Endothelial cell of umbilical vein (primary cell): ENCODE data around the gene TNRC6C. TPM values are rescaled to one million over a fixed set of nuclear protein-coding genes. Genes with fewer than 3 reads are reported as not detected.

ENCODE experiments used
- BruUV-seq: library from RNA; stranded (reverse); fragments of 400-500 nt; replicated peaks from 2 replicates; lab custom pipeline; 2021; lab: Mats Ljungman, UMichigan
- CTCF ChIA-PET: fragments of 300-600, 350-600 bp; sonication (Branson Sonifier 250); formaldehyde crosslinking; loops from one replicate; lab custom pipeline; 2021; ENCODE audit warnings: antibody characterized with exemption, inconsistent platforms; lab: Charles Lee
- POLR2A ChIA-PET: fragments of 300-600, 350-600 bp; sonication (Branson Sonifier 250); formaldehyde crosslinking; loops from one replicate; lab custom pipeline; 2021; ENCODE audit warnings: antibody characterized with exemption, inconsistent platforms; lab: Charles Lee
- DNase-seq: peaks from one replicate; pipeline ENCODE4 v3.0.0-alpha.2; 2011; ENCODE audit warnings: low read depth, low spot score
- FAIRE-seq: peaks from 2 replicates; lab custom pipeline; 2011; peaks lifted over from hg19 to GRCh38; lab: Jason Lieb, UNC
- H2AFZ ChIP-seq: 2 replicates; pipeline ENCODE4 v1.6.0; 2012; ENCODE audit warnings: low read depth, low read length, control low read depth, inconsistent platforms
- H3K27ac ChIP-seq: 2 replicates; pipeline ENCODE4 v1.5.1; 2011; ENCODE audit warnings: low read depth, mild to moderate bottlenecking, control low read depth, low read length, moderate library complexity; ENCODE audit not compliant: insufficient read depth
- H3K27me3 ChIP-seq, 2 experiments: 2 replicates each; pipeline versions ENCODE4 v1.6.0 to v1.6.1; 2011; ENCODE audit warnings: low read length in 2 of 2, mixed read lengths in 1 of 2; ENCODE audit not compliant: control insufficient read depth in 2 of 2, insufficient read depth in 2 of 2
- H3K36me3 ChIP-seq, 2 experiments: 2 replicates in 1 of 2; 3 replicates in 1 of 2; pipeline ENCODE4 v1.5.1; 2011; ENCODE audit warnings: low read length in 2 of 2, mild to moderate bottlenecking in 1 of 2, moderate library complexity in 1 of 2; ENCODE audit not compliant: control insufficient read depth in 2 of 2, insufficient read depth in 2 of 2; ENCODE audit errors: extremely low read depth in 1 of 2
- H3K4me1 ChIP-seq: 3 replicates; pipeline ENCODE4 v1.5.1; 2011; ENCODE audit warnings: mild to moderate bottlenecking, low read length; ENCODE audit not compliant: control insufficient read depth, insufficient read depth; ENCODE audit errors: extremely low read depth
- H3K4me2 ChIP-seq: 2 replicates; pipeline ENCODE4 v1.6.1; 2011; ENCODE audit warnings: low read length, control low read depth, mixed read lengths; ENCODE audit not compliant: insufficient read depth
- H3K4me3 ChIP-seq, 3 experiments: fragments of 200-600 bp in 1 of 3; sonication (generic), shearing (Covaris generic) in 1 of 3; replicated peaks in 1 of 3; 2 replicates each; pipeline ENCODE4 v1.5.1; 2011 to 2016; ENCODE audit warnings: control low read depth in 3 of 3, low read length in 3 of 3, mild to moderate bottlenecking in 2 of 3, inconsistent platforms in 1 of 3, low read depth in 1 of 3, moderate library complexity in 1 of 3; ENCODE audit not compliant: insufficient read depth in 1 of 3
- H3K79me2 ChIP-seq: 2 replicates; pipeline ENCODE4 v1.6.0; 2012; ENCODE audit warnings: low read length, inconsistent platforms; ENCODE audit not compliant: control insufficient read depth, insufficient read depth
- H3K9ac ChIP-seq: replicated peaks from 2 replicates; pipeline ENCODE3; 2011; ENCODE audit warnings: low read length, control low read depth; ENCODE audit not compliant: insufficient read depth; ENCODE audit errors: extremely low read depth
- H3K9me1 ChIP-seq: replicated peaks from 3 replicates; pipeline ENCODE4 v1.6.0; 2011; ENCODE audit warnings: mild to moderate bottlenecking, low read length; ENCODE audit not compliant: control insufficient read depth, insufficient read depth; ENCODE audit errors: extremely low read depth
- H3K9me3 ChIP-seq: replicated peaks from 2 replicates; pipeline ENCODE4 v1.5.1; 2012; ENCODE audit warnings: low read length, inconsistent platforms; ENCODE audit not compliant: control insufficient read depth, insufficient read depth
- H4K20me1 ChIP-seq: replicated peaks from 2 replicates; pipeline ENCODE3; 2011; ENCODE audit warnings: mild to moderate bottlenecking, low read length; ENCODE audit not compliant: control insufficient read depth, insufficient read depth; ENCODE audit errors: extremely low read depth
- CTCF ChIP-seq, 2 donors: IDR thresholded peaks; 1 replicate in 1 of 2; 2 replicates in 1 of 2; pipeline ENCODE4 v1.5.1; 2011; ENCODE audit warnings: low read length in 2 of 2, mild to moderate bottlenecking in 2 of 2, moderate library complexity in 2 of 2, control low read depth in 1 of 2, inconsistent platforms in 1 of 2, low read depth in 1 of 2; ENCODE audit not compliant: insufficient read depth in 1 of 2; ENCODE audit errors: extremely low read depth in 1 of 2
- EZH2 ChIP-seq: IDR thresholded peaks from 2 replicates; pipeline ENCODE4 v1.6.1; 2012; ENCODE audit warnings: borderline replicate concordance, low read depth, mild to moderate bottlenecking, moderate library complexity, low read length, inconsistent platforms; ENCODE audit not compliant: severe bottlenecking
- FOS ChIP-seq: IDR thresholded peaks from 2 replicates; pipeline ENCODE4 v1.6.1; 2011; ENCODE audit warnings: mild to moderate bottlenecking, low read length, moderate library complexity, borderline replicate concordance; ENCODE audit not compliant: insufficient read depth
- GATA2 ChIP-seq: IDR thresholded peaks from 2 replicates; pipeline ENCODE4 v1.7.0; 2011; ENCODE audit warnings: low read depth, mild to moderate bottlenecking, moderate library complexity, mixed read lengths, low read length; ENCODE audit not compliant: insufficient read length, insufficient read depth
- JUN ChIP-seq: IDR thresholded peaks from 2 replicates; pipeline ENCODE4 v1.6.1; 2011; ENCODE audit warnings: borderline replicate concordance, low read depth; ENCODE audit not compliant: insufficient read length, insufficient read depth
- MYC ChIP-seq: IDR thresholded peaks from one replicate; pipeline ENCODE4 v1.6.1; 2011; ENCODE audit warnings: mild to moderate bottlenecking, low read depth, low read length
- POLR2A ChIP-seq: IDR thresholded peaks from 2 replicates; pipeline ENCODE4 v1.6.1; 2012; ENCODE audit warnings: low read depth, mild to moderate bottlenecking, control low read depth, low read length
- POLR2AphosphoS5 ChIP-seq: IDR thresholded peaks from 2 replicates; pipeline ENCODE4 v1.6.1; 2012; ENCODE audit warnings: low read depth, mild to moderate bottlenecking, control low read depth, low read length, moderate library complexity; ENCODE audit not compliant: insufficient read depth
- dilution Hi-C: fragments of 300-500 bp; cut with MboI; formaldehyde crosslinking; loops from one replicate; pipeline ENCODE4 v1.15.0; 2019; ENCODE audit warnings: low sequenced_read_pairs; ENCODE audit not compliant: extremely low pct_ligation_motif_present
- intact Hi-C: fragments of 100-400 bp; cut with micrococcal nuclease; formaldehyde crosslinking; loops from one replicate; pipeline ENCODE4 v1.10.0; 2022
- polyA plus RNA-seq, 4 experiments: library from polyadenylated mRNA; depleted of rRNA in 3 of 4; stranded (reverse) in 3 of 4; unstranded in 1 of 4; fragments of >200 nt; gene quantifications; 2 replicates each; pipeline versions ENCODE4 v1.2.1 to v1.2.3, GENCODE V29; 2011 to 2012; ENCODE audit warnings: missing spikeins in 1 of 4
- total RNA-seq: library from RNA; stranded (reverse); gene quantifications from 2 replicates; pipeline ENCODE4 v1.2.3, GENCODE V29; 2021
- TF ChIP-seq, protein P1 (sequence below): IDR thresholded peaks from 2 replicates; pipeline ENCODE4 v1.6.1; 2011; ENCODE audit not compliant: insufficient read depth, insufficient read length

The TNRC6C gene
- total and polyA plus RNA-seq, 2 donors (not counting 3 experiments of a cell fraction or from before 2014, with no cell fraction given): 2.1 to 17.5 TPM

DNA sequence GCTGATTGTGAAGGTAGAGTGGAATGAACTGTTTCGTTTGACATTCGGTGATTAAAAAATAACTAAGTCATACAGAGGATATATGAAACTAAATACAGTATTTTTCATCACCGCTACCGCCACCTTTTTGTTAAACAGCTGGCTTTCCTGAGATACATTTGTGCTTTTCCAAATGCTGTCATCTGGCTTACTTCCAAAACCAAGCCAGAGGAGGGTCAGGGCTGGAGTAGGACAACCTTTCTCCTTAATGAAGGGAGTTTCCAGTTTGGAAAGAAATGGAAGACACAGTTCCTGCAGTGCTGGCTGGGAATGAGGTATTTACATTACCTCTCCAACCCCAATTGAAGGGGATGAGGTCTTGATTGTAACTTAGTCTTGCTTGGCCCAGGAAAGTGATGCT, 3.2 kb downstream of the TNRC6C start:
- H3K79me2 ChIP-seq: peaks cover 24% of the 10 kb centered on the region
- H3K9ac ChIP-seq: no peak overlapping the region
- CTCF ChIA-PET: interaction anchor here (2.0 kb wide), 1 partner anchor 58 kb away, joined by 10 read pairs; no protein-coding TSS in a partner anchor

More for the DNA sequence above, 3.2 kb downstream of the TNRC6C start:
- Histone ChIP-seq H3K9me3 (no peaks in the 10 kb centered on the region), H3K4me2 (no peak overlapping the region), H3K4me3 (no peak overlapping the region), H2AFZ (no peak overlapping the region), H3K36me3 (no peaks in the 10 kb centered on the region), H4K20me1 (peaks cover 11% of the 10 kb centered on the region), H3K27ac (no peak overlapping the region), H3K9me1 (no peaks in the 10 kb centered on the region), H3K27me3 (peaks cover 7 to 11% of the 10 kb centered on the region in 2 experiments), H3K4me1 (peaks cover 20% of the 10 kb centered on the region)
- no TSS peak for BruUV-seq
- POLR2A ChIA-PET: no interaction called here
- DNase-seq (no peak), FAIRE-seq (no peak)
- no peak for TF ChIP-seq CTCF (IDR thresholded peaks at IDR 0.05; ENCODE audit: extremely low read depth in 1 of 2, insufficient read depth in 1 of 2, low read depth in 1 of 2, low read length in 2 of 2)
- no peak for TF ChIP-seq POLR2AphosphoS5
- TF ChIP-seq, protein P1, sequence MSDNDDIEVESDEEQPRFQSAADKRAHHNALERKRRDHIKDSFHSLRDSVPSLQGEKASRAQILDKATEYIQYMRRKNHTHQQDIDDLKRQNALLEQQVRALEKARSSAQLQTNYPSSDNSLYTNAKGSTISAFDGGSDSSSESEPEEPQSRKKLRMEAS: no peak
- no peak for TF ChIP-seq MYC
- TF ChIP-seq JUN: no peak
- TF ChIP-seq POLR2A: no peak
- TF ChIP-seq EZH2: no peak
- no peak for TF ChIP-seq GATA2
- no peak for TF ChIP-seq FOS
- dilution Hi-C loops (no loop called here), intact Hi-C loops (no loop called here)
